ENCODE results near the gene RTL5.

Gene RTL5

GRCh38 chrX:72129661-72130060 is 2.1 kb downstream of the RTL5 start:
- no peak for DNase-seq (ENCODE audit: low read depth)

- DNase-seq (ENCODE audit: low read depth) = no peak
These were observed 2.8 kb downstream of the RTL5 start for GRCh38 chrX:72128881-72129280.

GRCh38 chrX:72128183-72128834 is 3.4 kb downstream of the RTL5 start:
- DNase-seq (ENCODE audit: low read depth) = no peak

- DNase-seq (ENCODE audit: low read depth) = no peak
These were observed 4.4 kb downstream of the RTL5 start for GRCh38 chrX:72127332-72127731.

GRCh38 chrX:72126539-72127140 is 5.1 kb downstream of the RTL5 start:
- peak; percentile 40 for DNase-seq (ENCODE audit: low read depth)

GRCh38 chrX:72126048-72126415 is 5.7 kb downstream of the RTL5 start:
- no peak for DNase-seq (ENCODE audit: low read depth)

- no peak for DNase-seq (ENCODE audit: low read depth)
These were observed 6.2 kb downstream of the RTL5 start for GRCh38 chrX:72125331-72126047.

GRCh38 chrX:72124540-72125201 is 7.0 kb downstream of the RTL5 start:
- no peak for DNase-seq (ENCODE audit: low read depth)

GRCh38 chrX:72123471-72124185 is 8.1 kb downstream of the RTL5 start:
- no peak for DNase-seq (ENCODE audit: low read depth)

- no peak for DNase-seq (ENCODE audit: low read depth)
These were observed 8.9 kb downstream of the RTL5 start for GRCh38 chrX:72122621-72123337.

GRCh38 chrX:72121383-72121782 is 10.3 kb downstream of the RTL5 start:
- DNase-seq (ENCODE audit: low read depth) = no peak

GRCh38 chrX:72120837-72121236 is 10.9 kb downstream of the RTL5 start:
- no peak for DNase-seq (ENCODE audit: low read depth)

- no peak for DNase-seq (ENCODE audit: low read depth)
These were observed 14.0 kb downstream of the RTL5 start for GRCh38 chrX:72117636-72118210.

GRCh38 chrX:72115380-72115779 is 16.3 kb downstream of the RTL5 start:
- no peak for DNase-seq (ENCODE audit: low read depth)

GRCh38 chrX:72114807-72115206 is 16.9 kb downstream of the RTL5 start:
- no peak for DNase-seq (ENCODE audit: low read depth)

- no peak for DNase-seq (ENCODE audit: low read depth)
These were observed 17.4 kb downstream of the RTL5 start for GRCh38 chrX:72114306-72114705.

- DNase-seq (ENCODE audit: low read depth) = no peak
These were observed 18.3 kb downstream of the RTL5 start for GRCh38 chrX:72113461-72113860.

- DNase-seq (ENCODE audit: low read depth) = no peak
These were observed 20.6 kb downstream of the RTL5 start for GRCh38 chrX:72110876-72111708.

GRCh38 chrX:72110051-72110875 is 21.5 kb downstream of the RTL5 start:
- DNase-seq (ENCODE audit: low read depth) = no peak

All from CMK (cell line).